ENCODE results near the gene ECHS1. TPM values are rescaled to one million over a fixed set of nuclear protein-coding genes. Genes with fewer than 3 reads are reported as not detected.

Gene ECHS1
- total and polyA plus RNA-seq, 10 of the 15 experiments (the other 5 are each of a cell fraction or from before 2014, with no cell fraction given), result 32.7 to 164 (median 62.4) TPM

GRCh38 chr10:133357285-133358161 is 15.6 kb downstream of the ECHS1 start, which contains the start of gene FUOM (continued):
- TF ChIP-seq, protein P1, sequence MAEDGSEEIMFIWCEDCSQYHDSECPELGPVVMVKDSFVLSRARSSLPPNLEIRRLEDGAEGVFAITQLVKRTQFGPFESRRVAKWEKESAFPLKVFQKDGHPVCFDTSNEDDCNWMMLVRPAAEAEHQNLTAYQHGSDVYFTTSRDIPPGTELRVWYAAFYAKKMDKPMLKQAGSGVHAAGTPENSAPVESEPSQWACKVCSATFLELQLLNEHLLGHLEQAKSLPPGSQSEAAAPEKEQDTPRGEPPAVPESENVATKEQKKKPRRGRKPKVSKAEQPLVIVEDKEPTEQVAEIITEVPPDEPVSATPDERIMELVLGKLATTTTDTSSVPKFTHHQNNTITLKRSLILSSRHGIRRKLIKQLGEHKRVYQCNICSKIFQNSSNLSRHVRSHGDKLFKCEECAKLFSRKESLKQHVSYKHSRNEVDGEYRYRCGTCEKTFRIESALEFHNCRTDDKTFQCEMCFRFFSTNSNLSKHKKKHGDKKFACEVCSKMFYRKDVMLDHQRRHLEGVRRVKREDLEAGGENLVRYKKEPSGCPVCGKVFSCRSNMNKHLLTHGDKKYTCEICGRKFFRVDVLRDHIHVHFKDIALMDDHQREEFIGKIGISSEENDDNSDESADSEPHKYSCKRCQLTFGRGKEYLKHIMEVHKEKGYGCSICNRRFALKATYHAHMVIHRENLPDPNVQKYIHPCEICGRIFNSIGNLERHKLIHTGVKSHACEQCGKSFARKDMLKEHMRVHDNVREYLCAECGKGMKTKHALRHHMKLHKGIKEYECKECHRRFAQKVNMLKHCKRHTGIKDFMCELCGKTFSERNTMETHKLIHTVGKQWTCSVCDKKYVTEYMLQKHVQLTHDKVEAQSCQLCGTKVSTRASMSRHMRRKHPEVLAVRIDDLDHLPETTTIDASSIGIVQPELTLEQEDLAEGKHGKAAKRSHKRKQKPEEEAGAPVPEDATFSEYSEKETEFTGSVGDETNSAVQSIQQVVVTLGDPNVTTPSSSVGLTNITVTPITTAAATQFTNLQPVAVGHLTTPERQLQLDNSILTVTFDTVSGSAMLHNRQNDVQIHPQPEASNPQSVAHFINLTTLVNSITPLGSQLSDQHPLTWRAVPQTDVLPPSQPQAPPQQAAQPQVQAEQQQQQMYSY (CRISPR knock-in tag; IDR thresholded peaks at IDR 0.05), result no peak
- no peak for TF ChIP-seq SKIL (IDR thresholded peaks at IDR 0.05; ENCODE audit: low read depth, poor library complexity, severe bottlenecking)
- TF ChIP-seq NRF1 (conservative IDR thresholded peaks at IDR 0.05; ENCODE audit: low read depth, low read length), result no peak
- TF ChIP-seq NBN (IDR thresholded peaks at IDR 0.05), result no peak
- no peak for TF ChIP-seq ETV6 (conservative IDR thresholded peaks at IDR 0.05 in 1 of 2, IDR thresholded peaks at IDR 0.05 in 1 of 2; ENCODE audit: borderline replicate concordance in 1 of 2, low read depth in 1 of 2)
- TF ChIP-seq ZNF384 (IDR thresholded peaks at IDR 0.05; ENCODE audit: borderline replicate concordance, low read depth, low read length), result no peak
- TF ChIP-seq RAD21 (IDR thresholded peaks at IDR 0.05; ENCODE audit: insufficient read depth, low read depth, low read length), result no peak
- no peak for TF ChIP-seq RFX5 (IDR thresholded peaks at IDR 0.05; ENCODE audit: low read depth, low read length)
- TF ChIP-seq MTA2 (IDR thresholded peaks at IDR 0.05; ENCODE audit: low read depth), result no peak
- TF ChIP-seq NR2C1 (IDR thresholded peaks at IDR 0.05), result no peak
- peak; percentile 74 for TF ChIP-seq SPI1 (IDR thresholded peaks at IDR 0.05; ENCODE audit: borderline replicate concordance, insufficient read depth, low read depth, low read length)
- TF ChIP-seq SUZ12 (IDR thresholded peaks at IDR 0.05; ENCODE audit: unreplicated experiment), result no peak
- TF ChIP-seq PBX3 (IDR thresholded peaks at IDR 0.05; ENCODE audit: insufficient replicate concordance, low read depth, low read length), result no peak
- TF ChIP-seq SIX5 (IDR thresholded peaks at IDR 0.05; ENCODE audit: low read depth, low read length, severe bottlenecking), result no peak
- TF ChIP-seq IRF3 (IDR thresholded peaks at IDR 0.05), result no peak
- no peak for TF ChIP-seq NFYA (IDR thresholded peaks at IDR 0.05; ENCODE audit: borderline replicate concordance, low read depth, low read length)
- TF ChIP-seq ATF7 (IDR thresholded peaks at IDR 0.05; ENCODE audit: low read depth), result no peak
- TF ChIP-seq, protein P2, sequence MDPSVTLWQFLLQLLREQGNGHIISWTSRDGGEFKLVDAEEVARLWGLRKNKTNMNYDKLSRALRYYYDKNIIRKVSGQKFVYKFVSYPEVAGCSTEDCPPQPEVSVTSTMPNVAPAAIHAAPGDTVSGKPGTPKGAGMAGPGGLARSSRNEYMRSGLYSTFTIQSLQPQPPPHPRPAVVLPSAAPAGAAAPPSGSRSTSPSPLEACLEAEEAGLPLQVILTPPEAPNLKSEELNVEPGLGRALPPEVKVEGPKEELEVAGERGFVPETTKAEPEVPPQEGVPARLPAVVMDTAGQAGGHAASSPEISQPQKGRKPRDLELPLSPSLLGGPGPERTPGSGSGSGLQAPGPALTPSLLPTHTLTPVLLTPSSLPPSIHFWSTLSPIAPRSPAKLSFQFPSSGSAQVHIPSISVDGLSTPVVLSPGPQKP (IDR thresholded peaks at IDR 0.05; ENCODE audit: low read depth, low read length), result peak; percentile 49; the same call in 1 of the 2 replicates
- TF ChIP-seq WRNIP1 (IDR thresholded peaks at IDR 0.05; ENCODE audit: borderline replicate concordance, low read depth, low read length), result no peak

Measured in GM12878 (cell line).